Omental fat pad (tissue), 4 donors: ENCODE measurements around the gene UNC80. TPM values are rescaled to one million over a fixed set of nuclear protein-coding genes. Genes with fewer than 3 reads are reported as not detected.

Experiments used
- ATAC-seq: fragments of 150-250 bp; one replicate; pipeline ENCODE4 v1.9.1; 2016; ENCODE audit warnings: mild to moderate bottlenecking, moderate library complexity; ENCODE audit not compliant: low FRiP score
- DNase-seq: peaks from one replicate; pipeline ENCODE4 v3.0.0-alpha.2; 2019; ENCODE audit warnings: low spot score
- CTCF ChIP-seq, 3 donors: fragments of 450-650 bp; IDR thresholded peaks; one replicate each; pipeline ENCODE4 v1.5.1; 2016 to 2017; ENCODE audit warnings: antibody characterized with exemption in 3 of 3, mild to moderate bottlenecking in 3 of 3, moderate library complexity in 2 of 3
- total RNA-seq, 4 donors: library from RNA; depleted of rRNA; stranded (reverse); fragments of >200 nt; gene quantifications; one replicate each; pipeline ENCODE4 v1.1.0, GENCODE V29; 2016

Gene UNC80
- total RNA-seq, 4 donors from 2014 or later: not detected

DNA sequence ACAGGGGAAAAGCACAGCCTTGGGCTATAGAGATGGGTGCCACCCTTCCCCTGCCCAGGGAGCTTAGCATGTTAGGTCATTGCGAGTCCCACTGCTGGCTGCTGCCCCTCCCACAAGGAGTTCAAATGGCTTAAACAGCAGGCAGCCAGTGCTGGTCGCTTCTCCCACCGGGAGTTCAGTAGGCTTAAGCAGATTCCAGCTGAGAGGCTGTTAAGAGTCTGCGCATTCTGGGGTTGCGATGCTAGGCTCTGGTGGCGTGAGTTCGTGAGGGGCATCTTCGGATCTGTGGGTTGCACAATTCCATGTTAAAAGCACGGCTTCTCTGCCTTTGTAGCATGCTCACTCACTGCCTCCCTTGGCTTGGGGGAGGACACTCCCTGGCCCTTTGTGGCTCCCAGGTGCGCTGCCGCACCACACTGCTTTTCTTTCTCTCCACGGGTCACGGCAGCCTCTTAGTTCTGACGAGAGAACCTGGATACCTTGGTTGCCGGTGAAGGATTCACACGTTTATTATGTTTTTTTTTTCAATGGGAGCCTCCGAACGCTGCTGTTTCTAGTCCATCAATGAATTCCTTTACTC, 93.2 kb downstream of the UNC80 start:
- TF ChIP-seq CTCF (IDR thresholded peaks at IDR 0.05): no peak
- ATAC-seq: no peak
- no peak for DNase-seq

DNA sequence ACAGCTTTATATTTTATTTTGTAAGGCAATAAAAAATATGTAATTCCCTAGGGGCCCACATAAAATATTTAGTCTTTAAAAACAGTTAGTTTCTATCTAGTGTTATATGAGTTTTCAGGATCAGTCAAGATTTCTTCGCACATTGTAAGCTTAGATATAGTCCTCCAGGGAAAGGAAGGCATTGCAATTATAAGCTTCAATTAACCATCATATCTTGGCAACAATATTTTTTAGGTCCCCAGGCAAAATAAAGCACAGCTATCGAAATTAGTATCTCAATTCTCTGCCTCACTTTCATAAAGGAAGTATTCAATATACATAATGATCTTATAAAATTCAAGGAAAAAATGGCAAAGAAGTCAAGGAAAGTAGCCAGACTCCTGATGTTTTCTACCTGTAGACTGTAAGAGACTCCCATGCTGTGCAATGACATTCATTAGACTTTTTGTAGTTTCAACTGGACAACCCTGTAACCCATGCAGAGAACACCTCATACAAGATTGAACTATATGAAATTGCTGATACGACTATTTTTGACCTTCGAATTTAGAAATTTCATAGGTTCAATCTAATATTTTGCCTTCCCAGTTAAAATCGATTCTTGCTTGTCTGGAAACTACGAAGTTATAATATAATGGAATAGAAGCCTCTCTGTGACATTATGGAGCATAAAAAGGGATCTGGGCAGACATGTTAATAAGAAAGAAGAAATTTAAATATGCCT, 96.8 kb downstream of the UNC80 start:
- DNase-seq: no peak
- no peak for ATAC-seq
- TF ChIP-seq CTCF (IDR thresholded peaks at IDR 0.05): no peak

DNA sequence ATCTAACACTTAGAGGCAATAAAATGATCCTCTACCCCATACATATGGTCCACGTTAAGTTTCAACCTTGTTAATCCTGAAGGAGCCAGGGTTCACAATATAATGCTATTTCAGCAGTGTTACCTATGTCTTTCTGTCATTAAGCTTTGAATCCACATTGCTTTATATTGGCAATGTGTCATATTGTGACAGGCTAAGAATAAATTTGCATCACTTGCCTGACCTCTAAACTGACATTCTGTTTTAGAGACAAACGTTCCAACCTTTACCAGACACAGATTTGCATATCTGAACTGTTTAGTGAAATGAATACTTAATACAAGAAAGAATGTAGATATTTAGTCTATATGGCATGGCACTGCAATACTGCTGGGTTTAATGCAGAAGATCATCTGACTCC, 98.4 kb downstream of the UNC80 start:
- no peak for TF ChIP-seq CTCF (IDR thresholded peaks at IDR 0.05)
- no peak for DNase-seq
- no peak for ATAC-seq

DNA sequence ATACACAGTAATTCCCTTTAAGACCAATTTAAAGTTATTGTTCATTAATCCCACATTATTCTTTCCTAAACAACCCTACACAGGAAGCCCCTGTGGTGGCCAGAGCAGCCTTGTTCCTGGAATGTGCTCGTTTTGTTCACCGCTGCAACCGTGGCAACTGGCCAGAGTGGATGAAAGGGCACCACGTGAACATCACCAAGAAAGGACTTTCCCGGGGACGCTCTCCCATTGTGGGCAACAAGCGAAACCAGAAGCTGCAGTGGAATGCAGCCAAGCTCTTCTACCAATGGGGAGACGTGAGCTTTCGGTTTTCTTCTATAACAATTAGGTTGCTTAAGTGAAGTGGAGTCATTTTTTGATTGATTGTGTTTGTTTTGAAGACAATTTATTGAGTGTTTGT, 101.0 kb downstream of the UNC80 start:
- DNase-seq (peak; percentile 27), ATAC-seq (no peak)
- no peak for TF ChIP-seq CTCF (IDR thresholded peaks at IDR 0.05)

DNA sequence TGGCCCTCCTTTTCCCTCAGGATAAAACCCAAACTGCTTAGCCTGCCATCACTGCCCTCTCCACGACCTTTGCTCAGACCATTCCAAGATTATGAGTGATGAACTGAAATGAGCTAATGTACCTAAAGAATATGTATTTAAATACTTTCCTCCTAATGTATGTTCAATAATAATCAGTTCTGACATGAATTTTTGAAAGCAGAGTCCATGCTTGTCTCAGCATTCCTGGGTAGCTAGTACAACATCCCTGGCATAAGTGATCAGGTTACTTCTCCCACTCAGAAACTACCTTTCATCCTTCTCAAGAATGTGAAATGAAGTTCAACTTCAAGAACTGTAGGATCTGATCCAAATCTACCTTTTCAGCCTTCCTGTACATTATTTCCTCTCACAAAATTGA, 103.6 kb downstream of the UNC80 start:
- no peak for ATAC-seq
- TF ChIP-seq CTCF (IDR thresholded peaks at IDR 0.05): no peak
- no peak for DNase-seq

- TF ChIP-seq CTCF (IDR thresholded peaks at IDR 0.05): no peak
- no peak for ATAC-seq
- DNase-seq: no peak
Observed at GRCh38 chr2:209876211-209876610, 104.6 kb downstream of the UNC80 start.

DNA sequence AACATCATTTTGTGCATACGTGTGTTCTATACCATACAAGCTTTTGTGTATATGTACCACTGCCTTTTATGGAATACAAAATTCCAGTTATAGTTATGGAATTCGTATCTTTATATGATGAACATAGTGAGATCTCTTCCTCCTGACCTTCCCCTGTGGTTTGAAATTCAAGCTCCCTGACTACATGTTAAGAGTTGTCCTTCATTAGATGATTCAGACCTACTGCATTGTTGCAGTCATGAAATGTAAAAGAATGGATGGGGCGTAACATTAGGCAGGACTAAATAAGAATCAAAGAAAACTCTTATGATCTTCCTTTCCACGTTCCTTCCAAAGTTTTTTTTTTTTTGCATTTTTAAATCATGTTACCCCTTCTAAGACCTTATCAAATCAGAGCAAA, 107.1 kb downstream of the UNC80 start:
- DNase-seq (no peak), ATAC-seq (no peak)
- no peak for TF ChIP-seq CTCF (IDR thresholded peaks at IDR 0.05)
